Ectodermal cell (in vitro differentiated cells): ENCODE results near the gene DAG1.

Experiments used
- H3K27ac ChIP-seq: 2 replicates; pipeline ENCODE4 v1.7.0; 2013; ENCODE audit warnings: mild to moderate bottlenecking, low read depth, low read length; ENCODE audit not compliant: insufficient read depth, poor library complexity, severe bottlenecking
- H3K27me3 ChIP-seq: 2 replicates; pipeline ENCODE4 v1.7.0; 2013; ENCODE audit warnings: mild to moderate bottlenecking, low read length; ENCODE audit not compliant: insufficient read depth, control insufficient read depth, poor library complexity, severe bottlenecking
- H3K36me3 ChIP-seq: one replicate; pipeline ENCODE4 v1.7.0; 2013; ENCODE audit warnings: low read length; ENCODE audit not compliant: control insufficient read depth, insufficient read depth
- H3K4me1 ChIP-seq: one replicate; pipeline ENCODE4 v1.7.0; 2013; ENCODE audit warnings: low read length; ENCODE audit not compliant: control insufficient read depth, insufficient read depth
- H3K4me3 ChIP-seq: 2 replicates; pipeline ENCODE4 v1.7.0; 2013; ENCODE audit warnings: low read depth, low read length, control low read depth; ENCODE audit not compliant: insufficient read depth
- H3K9me3 ChIP-seq: 2 replicates; pipeline ENCODE4 v1.7.0; 2013; ENCODE audit warnings: mild to moderate bottlenecking, low read length, moderate library complexity; ENCODE audit not compliant: control insufficient read depth

The DAG1 gene

GRCh38 chr3:49582177-49582576 is 112.1 kb downstream of the DAG1 start:
- no peaks in the 10 kb centered on the region for H3K27me3 ChIP-seq
- no peaks in the 10 kb centered on the region for H3K9me3 ChIP-seq
- H3K4me3 ChIP-seq, result no peak overlapping the region
- H3K36me3 ChIP-seq, result no peaks in the 10 kb centered on the region
- no peak overlapping the region for H3K27ac ChIP-seq
- H3K4me1 ChIP-seq, result no peaks in the 10 kb centered on the region
